Smooth muscle cell (in vitro differentiated cells): ENCODE data around the gene TET1. TPM values are rescaled to one million over a fixed set of nuclear protein-coding genes. Genes with fewer than 3 reads are reported as not detected.
"Not testable (repeated sequence)": the region's sequence is repeated elsewhere in the genome, so short reads cannot be mapped to it uniquely, and the experiment has no call there.

Source experiments
- DNase-seq: peaks from one replicate; lab custom pipeline; 2025; ENCODE audit not compliant: unreplicated experiment; lab: John Stamatoyannopoulos, UW
- H2AFZ ChIP-seq: fragments of 200-600 bp; sonication (generic); 2 replicates; pipeline ENCODE4 v1.6.0; 2016; ENCODE audit warnings: antibody characterized with exemption, low read depth, mild to moderate bottlenecking
- H3F3A ChIP-seq: fragments of 200-600 bp; sonication (generic); 2 replicates; pipeline ENCODE4 v1.6.0; 2017; ENCODE audit warnings: antibody characterized with exemption, low read depth
- H3K27ac ChIP-seq: fragments of 200-600 bp; sonication (generic); 2 replicates; pipeline ENCODE4 v1.5.1; 2016; ENCODE audit warnings: low read depth, mild to moderate bottlenecking
- H3K27me3 ChIP-seq: fragments of 200-600 bp; sonication (generic); 2 replicates; pipeline ENCODE4 v1.6.1; 2016; ENCODE audit warnings: low read depth, mild to moderate bottlenecking
- H3K36me3 ChIP-seq: fragments of 200-600 bp; sonication (generic); 2 replicates; pipeline ENCODE4 v1.5.1; 2016; ENCODE audit warnings: low read depth
- H3K4me1 ChIP-seq: fragments of 200-600 bp; sonication (generic); 2 replicates; pipeline ENCODE4 v1.5.1; 2016; ENCODE audit warnings: low read depth
- H3K4me2 ChIP-seq: fragments of 200-600 bp; sonication (generic); 2 replicates; pipeline ENCODE4 v1.6.0; 2016; ENCODE audit warnings: mild to moderate bottlenecking
- H3K4me3 ChIP-seq: fragments of 200-600 bp; sonication (generic); 2 replicates; pipeline ENCODE4 v1.5.1; 2016; ENCODE audit warnings: mild to moderate bottlenecking
- H3K79me2 ChIP-seq: fragments of 200-600 bp; sonication (generic); 2 replicates; pipeline ENCODE4 v1.6.0; 2016; ENCODE audit warnings: low read depth, mild to moderate bottlenecking
- H3K9ac ChIP-seq: fragments of 200-600 bp; sonication (generic); 2 replicates; pipeline ENCODE4 v1.6.0; 2016; ENCODE audit warnings: low read depth
- H3K9me3 ChIP-seq: fragments of 200-600 bp; sonication (generic); replicated peaks from 2 replicates; pipeline ENCODE4 v1.5.1; 2016; ENCODE audit warnings: low read depth
- H4K20me1 ChIP-seq: fragments of 200-600 bp; sonication (generic); 2 replicates; pipeline ENCODE4 v1.6.0; 2016; ENCODE audit warnings: low read depth
- CTCF ChIP-seq: fragments of 200-600 bp; sonication (generic); IDR thresholded peaks from 2 replicates; pipeline ENCODE4 v1.5.1; 2017; ENCODE audit warnings: borderline replicate concordance, mild to moderate bottlenecking, antibody characterized with exemption; ENCODE audit not compliant: insufficient read depth, poor library complexity, severe bottlenecking
- WGBS: methylation state at CpG from one replicate; pipeline ENCODE4 v1.1.7; 2016; ENCODE audit warnings: low lambda C conversion rate; 5-methylcytosine and 5-hydroxymethylcytosine counted together
- polyA plus RNA-seq: library from polyadenylated mRNA; unstranded; fragments of >200 nt; fragmentation: Nextera tagmentation; extraction: Ambion mirVana; gene quantifications from 2 replicates; pipeline ENCODE4 v1.2.1, GENCODE V29; 2016
- total RNA-seq: library from RNA; depleted of rRNA; stranded (reverse); fragments of >200 nt; gene quantifications from 2 replicates; pipeline ENCODE4 v1.2.3, GENCODE V29; 2014

Gene TET1
- total and polyA plus RNA-seq, 2 experiments from 2014 or later, result 2.5 to 15.3 TPM

GRCh38 chr10:68696018-68696417 lies 135.9 kb downstream of the TET1 start:
- H3K79me2 ChIP-seq, result no peaks in the 10 kb centered on the region
- no peak overlapping the region for H3K9ac ChIP-seq
- H4K20me1 ChIP-seq, result no peaks in the 10 kb centered on the region
- H3F3A ChIP-seq, result no peaks in the 10 kb centered on the region
- H3K4me3 ChIP-seq, result no peak overlapping the region
- H3K27ac ChIP-seq, result no peak overlapping the region
- 95% methylated on average over 1 of the region's 1 CpG for WGBS
- no peak for TF ChIP-seq CTCF
- no peak overlapping the region for H2AFZ ChIP-seq
- no peaks in the 10 kb centered on the region for H3K4me1 ChIP-seq
- H3K36me3 ChIP-seq, result peaks cover 7% of the 10 kb centered on the region
- no peak for DNase-seq
- H3K27me3 ChIP-seq, result no peaks in the 10 kb centered on the region
- no peak overlapping the region for H3K4me2 ChIP-seq
- no peaks in the 10 kb centered on the region for H3K9me3 ChIP-seq

DNA sequence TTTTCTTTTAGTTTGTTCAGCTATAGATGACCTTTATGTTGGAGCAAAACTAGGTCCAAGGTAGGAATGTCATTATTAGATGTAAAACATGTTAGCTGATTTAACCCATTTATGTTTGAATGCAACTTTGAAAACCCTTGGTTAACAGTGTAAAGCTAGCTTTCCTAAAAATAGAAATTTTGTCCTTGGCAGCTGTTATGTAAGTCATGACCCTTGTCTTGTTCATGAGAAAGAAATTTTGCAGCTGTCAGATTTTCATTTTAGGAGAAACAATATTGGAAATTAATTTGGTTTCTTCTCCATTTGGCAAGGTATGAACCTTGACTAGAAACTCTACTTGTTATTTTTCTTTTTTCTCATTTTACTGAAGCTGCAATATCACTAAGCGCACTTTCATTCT lies 137.0 kb downstream of the TET1 start:
- H3K9me3 ChIP-seq, result no peaks in the 10 kb centered on the region
- no peaks in the 10 kb centered on the region for H3K79me2 ChIP-seq
- H3K4me3 ChIP-seq, result no peak overlapping the region
- no peaks in the 10 kb centered on the region for H3F3A ChIP-seq
- no peaks in the 10 kb centered on the region for H3K27me3 ChIP-seq
- TF ChIP-seq CTCF, result no peak
- no peak for DNase-seq
- no peak overlapping the region for H3K27ac ChIP-seq
- no peak overlapping the region for H3K9ac ChIP-seq
- H3K4me1 ChIP-seq, result no peaks in the 10 kb centered on the region
- H3K36me3 ChIP-seq, result no peaks in the 10 kb centered on the region
- 100% methylated on average over 1 of the region's 1 CpG for WGBS
- no peak overlapping the region for H3K4me2 ChIP-seq
- no peaks in the 10 kb centered on the region for H4K20me1 ChIP-seq
- H2AFZ ChIP-seq, result no peak overlapping the region

DNA sequence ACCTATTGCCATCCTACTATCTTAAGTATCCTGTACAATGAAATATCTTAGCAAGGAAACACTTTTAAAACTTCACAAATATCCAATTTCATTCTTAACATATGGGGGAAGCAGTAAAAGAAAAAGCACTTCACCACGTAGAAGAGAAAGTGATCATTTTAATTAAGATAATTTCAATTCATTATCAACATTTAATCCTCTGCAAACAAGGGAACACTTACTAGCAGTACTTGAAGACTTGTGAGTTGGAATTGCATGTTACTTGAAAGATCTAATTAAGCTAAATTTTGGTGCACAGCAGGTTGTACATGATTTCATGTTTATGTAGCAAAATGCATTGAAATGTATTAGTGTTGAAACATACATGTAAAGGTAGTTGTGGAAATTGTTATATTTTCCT lies 140.1 kb downstream of the TET1 start:
- Histone ChIP-seq H3K27ac (no peak overlapping the region), H3K9me3 (no peaks in the 10 kb centered on the region), H3K36me3 (no peaks in the 10 kb centered on the region), H3K79me2 (no peaks in the 10 kb centered on the region), H4K20me1 (no peaks in the 10 kb centered on the region), H3K27me3 (no peaks in the 10 kb centered on the region), H3K4me3 (no peak overlapping the region), H2AFZ (no peak overlapping the region), H3K4me2 (no peak overlapping the region), H3K4me1 (no peaks in the 10 kb centered on the region), H3F3A (no peaks in the 10 kb centered on the region), H3K9ac (no peak overlapping the region)
- TF ChIP-seq CTCF, result no peak
- 88% methylated on average over 1 of the region's 1 CpG for WGBS
- no peak for DNase-seq

- no peaks in the 10 kb centered on the region for H3F3A ChIP-seq
- no peaks in the 10 kb centered on the region for H3K36me3 ChIP-seq
- WGBS, result 88% methylated on average over 1 of the region's 1 CpG
- no peak overlapping the region for H3K4me2 ChIP-seq
- H3K79me2 ChIP-seq, result no peaks in the 10 kb centered on the region
- H4K20me1 ChIP-seq, result no peaks in the 10 kb centered on the region
- H2AFZ ChIP-seq, result no peak overlapping the region
- no peak overlapping the region for H3K27ac ChIP-seq
- H3K9ac ChIP-seq, result no peak overlapping the region
- H3K4me3 ChIP-seq, result no peak overlapping the region
- no peaks in the 10 kb centered on the region for H3K9me3 ChIP-seq
- H3K27me3 ChIP-seq, result no peaks in the 10 kb centered on the region
- no peak for TF ChIP-seq CTCF
- no peak for DNase-seq
- H3K4me1 ChIP-seq, result no peaks in the 10 kb centered on the region
These were observed 145.4 kb downstream of the TET1 start for GRCh38 chr10:68705548-68705947.

DNA sequence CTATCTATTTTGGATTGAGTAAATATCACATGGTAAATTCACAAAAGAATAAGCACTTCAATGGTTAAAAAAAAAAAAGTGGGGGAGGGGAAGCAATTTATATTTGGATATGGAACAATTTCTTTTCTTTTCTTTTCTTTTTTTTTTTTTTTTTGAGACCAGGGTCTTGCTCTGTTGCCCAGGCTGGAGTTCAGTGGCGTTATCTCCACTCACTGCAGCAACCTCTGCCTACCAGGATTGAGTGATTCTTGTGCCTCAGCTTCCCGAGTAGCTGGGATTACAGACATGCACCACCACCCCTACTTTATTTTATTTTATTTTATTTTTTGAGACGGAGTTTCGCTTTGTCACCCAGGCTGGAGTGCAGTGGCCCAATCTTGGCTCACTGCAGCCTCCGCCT lies 148.8 kb downstream of the TET1 start:
- H3F3A ChIP-seq, H3K4me1 ChIP-seq, DNase-seq, H3K79me2 ChIP-seq, H3K9me3 ChIP-seq, H3K27me3 ChIP-seq, H3K27ac ChIP-seq, H3K4me3 ChIP-seq, H4K20me1 ChIP-seq, H3K9ac ChIP-seq, H3K36me3 ChIP-seq, H2AFZ ChIP-seq, H3K4me2 ChIP-seq: not testable (repeated sequence)
- 93% methylated on average over 5 of the region's 5 CpGs for WGBS

- not testable (repeated sequence) for H4K20me1 ChIP-seq, DNase-seq, H3K4me1 ChIP-seq, H3K36me3 ChIP-seq, H3K9me3 ChIP-seq, H2AFZ ChIP-seq, H3F3A ChIP-seq, H3K9ac ChIP-seq, H3K79me2 ChIP-seq, H3K27me3 ChIP-seq, H3K4me2 ChIP-seq, H3K27ac ChIP-seq, H3K4me3 ChIP-seq
- WGBS, result 93% methylated on average over 13 of the region's 13 CpGs
These were observed 152.9 kb downstream of the TET1 start for GRCh38 chr10:68713065-68713464.
